Endothelial cell of umbilical vein (primary cell): ENCODE measurements around the gene CAMK2D. TPM values are rescaled to one million over a fixed set of nuclear protein-coding genes. Genes with fewer than 3 reads are reported as not detected.

Experiments used
- BruUV-seq: library from RNA; stranded (reverse); fragments of 400-500 nt; replicated peaks from 2 replicates; lab custom pipeline; 2021; lab: Mats Ljungman, UMichigan
- CTCF ChIA-PET: fragments of 300-600, 350-600 bp; sonication (Branson Sonifier 250); formaldehyde crosslinking; loops from one replicate; lab custom pipeline; 2021; ENCODE audit warnings: antibody characterized with exemption, inconsistent platforms; lab: Charles Lee
- POLR2A ChIA-PET: fragments of 300-600, 350-600 bp; sonication (Branson Sonifier 250); formaldehyde crosslinking; loops from one replicate; lab custom pipeline; 2021; ENCODE audit warnings: antibody characterized with exemption, inconsistent platforms; lab: Charles Lee
- DNase-seq: peaks from one replicate; pipeline ENCODE4 v3.0.0-alpha.2; 2011; ENCODE audit warnings: low read depth, low spot score
- FAIRE-seq: peaks from 2 replicates; lab custom pipeline; 2011; peaks lifted over from hg19 to GRCh38; lab: Jason Lieb, UNC
- H2AFZ ChIP-seq: 2 replicates; pipeline ENCODE4 v1.6.0; 2012; ENCODE audit warnings: low read depth, low read length, control low read depth, inconsistent platforms
- H3K27ac ChIP-seq: 2 replicates; pipeline ENCODE4 v1.5.1; 2011; ENCODE audit warnings: low read depth, mild to moderate bottlenecking, control low read depth, low read length, moderate library complexity; ENCODE audit not compliant: insufficient read depth
- H3K27me3 ChIP-seq, 2 experiments: 2 replicates each; pipeline versions ENCODE4 v1.6.0 to v1.6.1; 2011; ENCODE audit warnings: low read length in 2 of 2, mixed read lengths in 1 of 2; ENCODE audit not compliant: control insufficient read depth in 2 of 2, insufficient read depth in 2 of 2
- H3K36me3 ChIP-seq, 2 experiments: 2 replicates in 1 of 2; 3 replicates in 1 of 2; pipeline ENCODE4 v1.5.1; 2011; ENCODE audit warnings: low read length in 2 of 2, mild to moderate bottlenecking in 1 of 2, moderate library complexity in 1 of 2; ENCODE audit not compliant: control insufficient read depth in 2 of 2, insufficient read depth in 2 of 2; ENCODE audit errors: extremely low read depth in 1 of 2
- H3K4me1 ChIP-seq: 3 replicates; pipeline ENCODE4 v1.5.1; 2011; ENCODE audit warnings: mild to moderate bottlenecking, low read length; ENCODE audit not compliant: control insufficient read depth, insufficient read depth; ENCODE audit errors: extremely low read depth
- H3K4me2 ChIP-seq: 2 replicates; pipeline ENCODE4 v1.6.1; 2011; ENCODE audit warnings: low read length, control low read depth, mixed read lengths; ENCODE audit not compliant: insufficient read depth
- H3K4me3 ChIP-seq, 3 experiments: fragments of 200-600 bp in 1 of 3; sonication (generic), shearing (Covaris generic) in 1 of 3; replicated peaks in 1 of 3; 2 replicates each; pipeline ENCODE4 v1.5.1; 2011 to 2016; ENCODE audit warnings: control low read depth in 3 of 3, low read length in 3 of 3, mild to moderate bottlenecking in 2 of 3, inconsistent platforms in 1 of 3, low read depth in 1 of 3, moderate library complexity in 1 of 3; ENCODE audit not compliant: insufficient read depth in 1 of 3
- H3K79me2 ChIP-seq: 2 replicates; pipeline ENCODE4 v1.6.0; 2012; ENCODE audit warnings: low read length, inconsistent platforms; ENCODE audit not compliant: control insufficient read depth, insufficient read depth
- H3K9ac ChIP-seq: replicated peaks from 2 replicates; pipeline ENCODE3; 2011; ENCODE audit warnings: low read length, control low read depth; ENCODE audit not compliant: insufficient read depth; ENCODE audit errors: extremely low read depth
- H3K9me1 ChIP-seq: replicated peaks from 3 replicates; pipeline ENCODE4 v1.6.0; 2011; ENCODE audit warnings: mild to moderate bottlenecking, low read length; ENCODE audit not compliant: control insufficient read depth, insufficient read depth; ENCODE audit errors: extremely low read depth
- H3K9me3 ChIP-seq: replicated peaks from 2 replicates; pipeline ENCODE4 v1.5.1; 2012; ENCODE audit warnings: low read length, inconsistent platforms; ENCODE audit not compliant: control insufficient read depth, insufficient read depth
- H4K20me1 ChIP-seq: replicated peaks from 2 replicates; pipeline ENCODE3; 2011; ENCODE audit warnings: mild to moderate bottlenecking, low read length; ENCODE audit not compliant: control insufficient read depth, insufficient read depth; ENCODE audit errors: extremely low read depth
- CTCF ChIP-seq, 2 donors: IDR thresholded peaks; 1 replicate in 1 of 2; 2 replicates in 1 of 2; pipeline ENCODE4 v1.5.1; 2011; ENCODE audit warnings: low read length in 2 of 2, mild to moderate bottlenecking in 2 of 2, moderate library complexity in 2 of 2, control low read depth in 1 of 2, inconsistent platforms in 1 of 2, low read depth in 1 of 2; ENCODE audit not compliant: insufficient read depth in 1 of 2; ENCODE audit errors: extremely low read depth in 1 of 2
- EZH2 ChIP-seq: IDR thresholded peaks from 2 replicates; pipeline ENCODE4 v1.6.1; 2012; ENCODE audit warnings: borderline replicate concordance, low read depth, mild to moderate bottlenecking, moderate library complexity, low read length, inconsistent platforms; ENCODE audit not compliant: severe bottlenecking
- FOS ChIP-seq: IDR thresholded peaks from 2 replicates; pipeline ENCODE4 v1.6.1; 2011; ENCODE audit warnings: mild to moderate bottlenecking, low read length, moderate library complexity, borderline replicate concordance; ENCODE audit not compliant: insufficient read depth
- GATA2 ChIP-seq: IDR thresholded peaks from 2 replicates; pipeline ENCODE4 v1.7.0; 2011; ENCODE audit warnings: low read depth, mild to moderate bottlenecking, moderate library complexity, mixed read lengths, low read length; ENCODE audit not compliant: insufficient read length, insufficient read depth
- JUN ChIP-seq: IDR thresholded peaks from 2 replicates; pipeline ENCODE4 v1.6.1; 2011; ENCODE audit warnings: borderline replicate concordance, low read depth; ENCODE audit not compliant: insufficient read length, insufficient read depth
- MAX ChIP-seq: IDR thresholded peaks from 2 replicates; pipeline ENCODE4 v1.6.1; 2011; ENCODE audit not compliant: insufficient read depth, insufficient read length
- MYC ChIP-seq: IDR thresholded peaks from one replicate; pipeline ENCODE4 v1.6.1; 2011; ENCODE audit warnings: mild to moderate bottlenecking, low read depth, low read length
- POLR2A ChIP-seq: IDR thresholded peaks from 2 replicates; pipeline ENCODE4 v1.6.1; 2012; ENCODE audit warnings: low read depth, mild to moderate bottlenecking, control low read depth, low read length
- POLR2AphosphoS5 ChIP-seq: IDR thresholded peaks from 2 replicates; pipeline ENCODE4 v1.6.1; 2012; ENCODE audit warnings: low read depth, mild to moderate bottlenecking, control low read depth, low read length, moderate library complexity; ENCODE audit not compliant: insufficient read depth
- dilution Hi-C: fragments of 300-500 bp; cut with MboI; formaldehyde crosslinking; loops from one replicate; pipeline ENCODE4 v1.15.0; 2019; ENCODE audit warnings: low sequenced_read_pairs; ENCODE audit not compliant: extremely low pct_ligation_motif_present
- intact Hi-C: fragments of 100-400 bp; cut with micrococcal nuclease; formaldehyde crosslinking; loops from one replicate; pipeline ENCODE4 v1.10.0; 2022
- polyA plus RNA-seq, 4 experiments: library from polyadenylated mRNA; depleted of rRNA in 3 of 4; stranded (reverse) in 3 of 4; unstranded in 1 of 4; fragments of >200 nt; gene quantifications; 2 replicates each; pipeline versions ENCODE4 v1.2.1 to v1.2.3, GENCODE V29; 2011 to 2012; ENCODE audit warnings: missing spikeins in 1 of 4
- total RNA-seq: library from RNA; stranded (reverse); gene quantifications from 2 replicates; pipeline ENCODE4 v1.2.3, GENCODE V29; 2021

Gene CAMK2D
- total and polyA plus RNA-seq, 2 donors (not counting 3 experiments of a cell fraction or from before 2014, with no cell fraction given) = 10.4 to 30.7 TPM

- Histone ChIP-seq H3K27me3 (no peaks in the 10 kb centered on the region), H3K9me3 (peaks cover 5% of the 10 kb centered on the region), H3K9ac (no peak overlapping the region), H3K4me3 (no peak overlapping the region), H3K9me1 (no peaks in the 10 kb centered on the region), H3K4me2 (no peak overlapping the region), H3K79me2 (no peaks in the 10 kb centered on the region), H2AFZ (no peak overlapping the region), H4K20me1 (no peaks in the 10 kb centered on the region), H3K27ac (no peak overlapping the region), H3K4me1 (peaks cover 8% of the 10 kb centered on the region), H3K36me3 (no peaks in the 10 kb centered on the region)
- dilution Hi-C loops = no loop called here
- intact Hi-C loops = no loop called here
- no peak for DNase-seq
- no peak for FAIRE-seq
- BruUV-seq = no TSS peak
- TF ChIP-seq GATA2 (no peak), JUN (no peak), EZH2 (no peak), FOS (no peak), CTCF (IDR thresholded peaks at IDR 0.05; ENCODE audit: extremely low read depth in 1 of 2, insufficient read depth in 1 of 2, low read depth in 1 of 2, low read length in 2 of 2) (no peak), MYC (no peak), POLR2AphosphoS5 (no peak), POLR2A (no peak), MAX (no peak)
- CTCF ChIA-PET = no interaction called here
- POLR2A ChIA-PET = no interaction called here
Observed at GRCh38 chr4:113474017-113474416, 287.5 kb downstream of the CAMK2D start.
